Activated CD8-positive, alpha-beta memory T cell treated with anti-CD3 and anti-CD28 coated beads for 24 hours (primary cell): ENCODE measurements around the gene FAM78A.
A peak's percentile ranks its signal among the peaks of the same experiment; 100 is the strongest.
"Not testable (repeated sequence)": the region's sequence is repeated elsewhere in the genome, so short reads cannot be mapped to it uniquely, and the experiment has no call there.

Source experiments
- DNase-seq: peaks from one replicate; pipeline ENCODE4 v3.0.0-alpha.2; 2020

The FAM78A gene

DNA sequence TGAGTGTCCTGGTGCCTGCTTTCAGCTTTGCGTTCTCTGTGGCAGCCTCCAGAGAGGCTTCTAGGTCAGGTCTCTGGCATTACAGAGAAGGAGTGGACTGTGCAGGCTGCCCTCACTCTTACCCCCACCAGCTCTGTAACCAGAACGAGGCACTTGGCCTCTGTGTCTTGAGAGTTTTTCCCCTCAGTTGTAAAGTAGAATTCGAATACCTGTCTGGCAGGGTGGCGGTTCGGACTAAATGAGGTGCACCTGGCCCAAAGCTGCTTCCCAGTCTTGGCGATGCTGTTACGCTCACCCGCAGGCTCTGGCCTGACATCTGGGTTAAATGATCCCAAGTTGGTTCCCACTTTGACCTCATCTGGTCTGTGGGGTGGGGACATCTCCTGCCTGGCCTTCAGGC, 40.1 kb downstream of the FAM78A start:
- no peak for DNase-seq

DNA sequence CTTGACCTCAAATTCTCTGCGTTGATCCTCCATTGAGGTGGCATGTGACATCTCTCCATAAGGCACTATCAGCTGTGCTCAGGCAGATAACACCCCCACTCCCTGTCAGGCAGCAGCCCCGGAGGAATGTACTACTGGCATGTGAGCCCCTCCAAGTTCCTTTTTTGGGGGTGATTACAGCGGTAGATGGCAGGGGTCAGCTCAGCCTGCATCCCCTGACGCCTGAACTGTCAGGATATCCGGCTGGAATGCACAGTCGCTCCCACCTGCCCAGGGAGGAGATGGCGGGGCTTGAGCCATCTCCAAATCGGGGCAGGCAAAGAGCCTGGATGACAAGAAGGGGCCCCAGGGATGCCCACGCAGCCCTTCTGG, 40.8 kb downstream of the FAM78A start:
- no peak for DNase-seq

DNA sequence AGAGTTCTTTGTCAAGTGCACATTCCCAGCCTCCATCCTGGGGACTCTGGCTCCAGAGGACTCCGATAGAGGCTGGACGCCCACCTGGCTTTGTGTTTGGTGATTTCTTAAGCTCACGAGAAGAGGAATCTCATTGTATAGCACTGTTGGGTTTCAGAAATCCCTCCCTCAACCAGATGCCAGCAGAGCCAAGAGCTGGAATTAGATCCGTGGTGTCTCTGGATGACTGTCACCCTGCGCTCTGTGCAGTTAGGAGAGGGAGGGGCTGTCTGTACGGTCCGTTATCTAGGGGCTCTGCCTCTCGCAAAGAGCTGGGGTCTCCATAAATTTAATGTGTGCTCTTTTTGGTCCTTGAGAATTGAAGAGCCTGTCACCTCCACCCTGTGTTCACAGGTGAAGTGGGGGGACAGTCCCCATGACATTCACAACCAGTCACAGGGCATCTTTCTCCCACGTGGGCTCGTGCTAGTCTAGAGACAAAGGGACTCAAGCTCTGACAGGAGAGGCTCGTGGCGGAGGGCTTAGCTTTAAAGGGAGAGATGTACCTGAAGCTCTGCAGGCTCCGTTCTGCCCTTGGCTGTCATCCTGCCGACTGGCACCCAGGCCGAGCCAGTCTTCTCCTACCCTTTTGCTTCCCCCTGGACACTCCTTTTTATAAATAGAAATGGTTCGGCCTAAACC, 41.4 kb downstream of the FAM78A start:
- DNase-seq, result no peak

DNA sequence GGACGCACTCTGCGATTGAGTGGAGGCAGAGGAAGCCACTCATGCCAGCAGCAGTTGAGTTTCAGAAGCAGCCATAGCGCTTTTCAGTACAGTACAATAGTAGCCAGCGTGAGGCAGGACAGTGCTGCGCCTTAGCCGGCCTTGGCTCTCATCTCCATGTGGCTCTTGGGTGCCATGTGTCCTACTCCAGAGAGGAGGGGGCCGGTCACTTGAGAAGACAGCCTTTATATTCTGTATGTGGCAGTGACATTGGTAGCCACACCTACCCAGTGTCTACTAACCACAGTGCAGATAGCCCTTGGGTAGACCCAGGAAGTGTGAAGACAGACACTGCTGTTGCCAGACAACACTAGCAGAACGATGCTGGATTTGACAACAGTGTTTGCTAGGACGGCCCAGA, 42.3 kb downstream of the FAM78A start:
- no peak for DNase-seq

DNA sequence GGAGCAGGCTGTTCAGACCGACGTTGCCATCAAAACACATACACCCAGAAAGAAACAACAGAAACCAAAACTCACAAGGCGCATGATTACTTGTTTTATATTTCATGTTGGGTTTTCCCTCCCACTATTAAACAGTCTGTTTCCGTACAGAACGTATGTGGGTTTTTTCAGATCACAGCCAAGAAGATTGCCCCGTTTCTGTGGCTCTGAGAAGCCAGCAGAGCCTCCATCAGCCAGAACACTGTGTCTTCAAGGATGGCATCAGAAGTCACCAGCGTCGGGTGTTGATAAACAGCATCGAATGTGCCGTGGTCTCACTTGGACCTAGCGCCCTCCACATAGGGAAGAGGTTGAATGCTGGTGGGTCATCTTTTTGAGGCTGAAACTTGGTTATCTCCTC, 42.8 kb downstream of the FAM78A start:
- no peak for DNase-seq

DNA sequence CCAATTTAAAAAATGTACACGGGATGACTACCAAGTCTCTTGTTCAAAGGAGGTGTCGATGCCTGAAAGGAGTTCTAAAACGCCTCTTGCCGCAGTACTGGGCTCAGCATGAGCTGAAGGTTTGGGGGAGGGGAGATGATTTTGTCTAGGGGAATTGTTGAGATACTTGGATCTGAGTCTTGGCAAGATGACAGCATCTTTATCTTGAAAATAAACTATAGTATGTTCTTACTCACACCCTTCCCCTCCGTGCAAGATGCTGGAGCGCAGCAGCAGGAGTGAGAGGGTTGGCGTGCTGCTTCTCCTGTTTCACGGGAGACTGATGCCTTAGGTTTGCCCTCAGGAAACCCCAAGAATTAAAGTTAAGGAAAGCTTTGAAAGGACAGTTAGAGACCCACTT, 47.3 kb downstream of the FAM78A start:
- DNase-seq, result no peak

DNA sequence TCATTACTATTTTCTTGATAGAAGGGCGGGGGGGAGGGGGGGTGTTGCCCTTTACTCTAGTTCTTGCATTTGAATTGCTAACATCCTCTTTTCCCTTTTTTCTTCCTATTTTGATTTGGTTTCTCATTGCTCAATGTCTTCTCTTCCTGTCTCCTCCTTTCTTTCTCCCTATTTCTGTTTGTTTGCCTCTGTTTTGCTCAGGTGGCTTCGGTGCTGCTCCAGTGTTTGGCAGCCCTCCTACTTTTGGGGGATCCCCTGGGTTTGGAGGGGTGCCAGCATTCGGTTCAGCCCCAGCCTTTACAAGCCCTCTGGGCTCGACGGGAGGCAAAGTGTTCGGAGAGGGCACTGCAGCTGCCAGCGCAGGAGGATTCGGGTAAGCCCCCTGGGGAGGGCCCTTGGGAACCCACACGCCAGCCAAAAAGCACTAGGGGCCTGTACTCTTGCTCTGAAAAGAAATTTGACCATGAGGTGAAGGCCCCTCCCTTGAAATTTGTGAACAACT, 48.3 kb downstream of the FAM78A start:
- DNase-seq, result no peak

DNA sequence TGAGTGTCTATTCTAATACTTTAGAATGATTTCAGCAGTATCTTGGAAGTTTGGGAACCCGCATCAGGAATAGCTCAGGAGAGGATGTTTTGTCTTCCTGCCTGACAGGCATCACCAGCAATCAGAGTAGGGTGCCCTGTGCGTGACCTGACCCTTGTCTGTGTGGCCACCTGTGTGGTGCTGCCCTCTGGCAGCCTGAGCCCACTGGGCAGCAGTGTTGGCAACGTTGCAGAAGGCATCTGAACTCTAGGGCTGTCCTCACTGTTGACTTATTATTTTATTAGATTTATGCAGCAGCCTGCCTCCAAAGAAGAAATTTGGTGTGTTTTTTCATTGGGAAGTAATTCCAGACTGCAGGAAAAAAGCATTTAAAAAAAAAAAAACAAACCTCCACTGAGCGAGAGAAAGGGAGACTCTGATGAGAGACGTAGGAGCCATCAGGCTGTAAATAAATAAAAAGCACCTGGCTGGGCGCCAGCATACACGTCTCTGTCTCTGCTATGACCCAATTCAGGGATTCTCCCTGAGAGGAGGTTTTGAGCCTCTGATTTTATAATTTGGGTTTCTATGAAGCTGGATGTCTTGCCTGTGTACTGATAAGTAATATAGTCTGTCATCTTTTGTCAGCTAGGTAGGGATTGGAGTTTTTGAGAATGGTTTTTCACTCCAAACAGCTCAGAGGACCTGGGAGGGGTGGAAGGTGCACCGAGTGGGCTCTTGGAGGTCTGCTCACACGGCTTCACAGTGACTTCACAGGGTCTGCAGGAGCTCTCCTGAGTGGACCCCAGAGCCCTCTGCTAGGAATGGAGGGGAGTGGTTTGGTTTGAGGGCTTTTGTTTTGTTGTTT, 49.0 kb downstream of the FAM78A start:
- no peak for DNase-seq

DNA sequence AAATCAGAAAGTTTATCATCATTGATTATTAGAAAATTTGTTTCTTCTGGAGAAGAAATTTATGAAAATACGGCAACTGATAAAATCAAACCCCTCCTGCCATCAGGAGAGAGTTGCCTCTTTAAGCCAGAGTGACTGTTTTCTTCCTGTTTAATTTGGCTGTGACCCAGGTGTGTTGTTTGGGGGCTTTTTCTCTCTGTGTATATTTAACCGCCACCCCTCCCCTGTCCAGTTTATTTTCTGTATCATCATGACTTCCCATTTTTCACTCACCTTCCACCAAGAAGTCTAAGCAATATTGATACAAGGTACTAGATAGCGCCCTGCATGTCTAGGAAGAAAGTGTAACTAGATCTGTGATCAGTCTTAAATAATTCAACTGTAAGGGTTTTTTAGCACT, 50.1 kb downstream of the FAM78A start:
- DNase-seq, result no peak

DNA sequence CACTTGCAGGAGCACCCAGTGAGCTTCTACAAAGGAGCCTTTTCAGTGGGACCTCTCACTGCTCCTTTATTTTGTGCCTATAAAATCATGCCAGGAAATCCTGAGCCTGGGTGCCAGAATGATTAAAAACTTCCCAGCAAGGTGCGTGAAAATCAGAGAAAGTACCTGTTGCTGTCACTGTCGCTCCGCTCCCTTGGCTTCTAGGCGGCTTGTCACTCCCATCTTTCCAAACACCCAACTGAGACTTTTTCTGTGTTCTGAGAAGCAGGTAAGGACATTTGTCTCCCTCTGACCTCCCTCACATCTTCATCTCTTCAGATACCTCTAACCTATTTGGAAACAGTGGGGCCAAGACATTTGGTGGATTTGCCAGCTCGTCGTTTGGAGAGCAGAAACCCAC, 53.9 kb downstream of the FAM78A start:
- DNase-seq, result no peak

DNA sequence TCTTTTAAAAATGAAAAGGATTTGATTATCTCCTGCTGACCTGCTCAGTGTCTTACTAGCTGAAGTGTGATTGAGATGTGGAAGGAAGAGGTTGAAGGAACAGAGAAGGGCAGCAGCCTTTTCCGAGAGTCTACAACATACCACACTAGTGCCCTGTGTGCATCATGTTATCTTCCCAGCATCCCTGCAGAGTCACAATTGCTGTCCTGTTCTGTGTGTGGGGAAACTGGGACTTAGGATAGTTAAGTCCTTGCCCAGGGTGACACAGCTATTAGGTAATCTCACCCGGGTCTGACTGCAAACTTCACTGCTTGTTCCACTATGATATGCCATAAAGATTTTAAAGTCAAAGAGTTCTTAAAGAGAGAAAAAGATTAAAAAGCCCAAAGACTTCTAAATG, 55.8 kb downstream of the FAM78A start:
- DNase-seq, result no peak

DNA sequence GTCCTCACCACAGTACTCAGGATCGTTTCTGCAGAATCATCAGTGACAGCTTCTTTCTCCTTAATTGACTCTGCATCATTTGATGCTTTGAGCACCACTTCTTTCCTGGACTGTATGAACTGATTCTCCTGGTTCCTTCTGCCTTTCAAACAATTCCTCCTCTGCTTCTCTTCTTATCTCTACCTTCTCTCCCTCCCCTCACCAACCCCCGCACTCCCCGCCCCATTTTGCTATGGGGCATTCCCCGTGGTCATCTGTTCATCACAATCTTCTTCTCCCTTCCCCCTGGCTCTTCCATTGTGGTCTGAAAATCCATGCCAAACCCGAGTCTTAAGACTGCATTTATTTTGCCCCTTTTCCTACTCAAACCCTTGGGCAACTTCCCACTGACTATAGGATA, 57.9 kb downstream of the FAM78A start:
- no peak for DNase-seq

DNA sequence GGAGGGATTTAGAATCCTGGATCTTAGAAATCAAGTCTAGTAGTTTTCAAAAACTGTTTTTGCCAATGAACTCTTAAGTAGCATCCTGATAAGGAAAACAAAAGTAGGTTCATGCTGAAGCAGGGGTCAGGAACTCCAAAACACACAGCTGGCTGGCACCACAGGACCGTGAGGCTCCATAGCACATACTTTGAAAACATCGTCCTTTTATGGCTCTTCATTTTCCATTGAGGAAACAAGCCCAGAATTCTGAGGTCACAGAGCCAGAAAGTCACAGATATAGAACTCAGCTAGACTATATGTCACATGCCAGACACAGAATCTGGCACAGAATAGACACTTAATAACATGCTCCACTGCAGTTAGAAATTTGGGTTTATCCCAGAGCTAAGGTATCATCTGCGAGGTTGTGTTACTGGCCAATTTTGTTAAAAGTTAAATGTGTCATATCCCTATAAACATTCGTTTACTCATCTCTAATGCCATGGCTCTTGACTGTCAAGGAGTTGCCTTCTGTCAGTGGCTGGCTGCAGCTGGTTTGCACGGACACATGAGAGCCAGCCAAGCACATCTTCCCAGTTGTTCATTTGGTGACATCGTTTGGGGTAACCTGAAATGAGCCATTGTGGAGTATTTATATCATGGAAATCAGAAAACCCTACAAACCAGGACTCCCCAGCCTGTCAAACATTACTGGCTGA, 58.8 kb downstream of the FAM78A start:
- no peak for DNase-seq

DNA sequence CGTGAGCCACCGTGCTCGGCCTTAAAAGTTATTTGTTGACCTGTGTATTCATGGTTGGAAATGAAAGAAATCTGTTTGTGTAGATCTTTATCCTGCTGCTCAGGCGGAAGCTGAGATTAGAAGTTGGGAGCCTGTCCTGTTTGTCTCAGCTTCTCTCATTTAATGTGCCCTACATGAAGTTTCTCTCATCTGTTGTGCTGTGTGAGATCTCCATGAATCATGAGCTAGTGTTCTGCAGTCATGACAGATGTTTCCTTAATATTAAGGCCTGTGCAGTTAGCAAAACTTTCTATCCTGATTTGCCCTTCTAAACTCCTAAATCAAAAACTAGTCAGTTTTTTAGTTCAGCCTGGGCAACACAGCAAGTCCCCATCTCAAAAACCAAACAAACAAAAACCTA, 59.5 kb downstream of the FAM78A start:
- no peak for DNase-seq

DNA sequence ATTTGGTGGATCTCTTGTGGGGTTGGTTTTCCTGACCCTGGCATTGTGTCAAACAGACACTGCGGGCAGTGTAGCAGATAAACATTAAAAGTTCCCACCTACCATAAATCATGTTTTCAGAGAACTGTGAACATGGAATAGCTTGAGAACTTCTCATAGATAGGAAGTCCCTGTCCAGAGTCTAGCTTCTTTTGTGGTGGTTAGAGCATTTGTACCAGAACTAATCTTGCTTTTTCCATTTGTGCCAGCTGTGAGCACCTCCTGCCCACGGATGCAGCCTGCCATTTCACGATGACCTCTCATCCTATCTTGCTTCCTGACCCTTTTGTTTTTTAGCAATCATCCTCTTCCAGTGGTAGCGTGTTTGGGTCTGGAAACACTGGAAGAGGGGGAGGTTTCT, 61.4 kb downstream of the FAM78A start:
- no peak for DNase-seq

DNA sequence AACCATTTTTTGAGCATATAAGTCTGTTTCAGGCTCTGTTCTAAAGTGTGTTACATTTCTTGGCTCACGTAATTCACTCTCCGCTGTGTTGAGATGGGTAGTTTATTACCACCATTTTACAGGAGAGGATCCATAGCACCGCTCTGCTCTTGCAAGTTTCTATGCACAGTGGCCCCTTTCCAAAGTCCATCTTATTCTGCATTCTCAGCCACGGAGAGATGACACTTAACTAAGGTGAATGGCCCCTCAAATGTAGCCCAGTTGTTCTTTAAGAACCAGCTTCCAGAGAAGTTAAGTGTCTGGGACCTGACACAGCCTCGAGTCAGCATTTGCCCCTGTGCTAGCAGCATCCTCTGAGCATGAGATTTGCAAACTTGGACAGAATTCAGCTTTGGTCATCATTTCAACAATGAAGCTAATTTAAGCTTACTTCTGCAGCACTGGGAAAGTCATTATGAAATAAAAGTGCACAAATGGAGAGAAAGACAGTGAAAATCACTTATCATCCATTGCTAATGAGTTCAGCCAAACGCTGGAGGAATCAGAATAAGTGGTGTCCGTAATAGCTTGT, 61.9 kb downstream of the FAM78A start:
- peak; percentile 45 for DNase-seq

DNA sequence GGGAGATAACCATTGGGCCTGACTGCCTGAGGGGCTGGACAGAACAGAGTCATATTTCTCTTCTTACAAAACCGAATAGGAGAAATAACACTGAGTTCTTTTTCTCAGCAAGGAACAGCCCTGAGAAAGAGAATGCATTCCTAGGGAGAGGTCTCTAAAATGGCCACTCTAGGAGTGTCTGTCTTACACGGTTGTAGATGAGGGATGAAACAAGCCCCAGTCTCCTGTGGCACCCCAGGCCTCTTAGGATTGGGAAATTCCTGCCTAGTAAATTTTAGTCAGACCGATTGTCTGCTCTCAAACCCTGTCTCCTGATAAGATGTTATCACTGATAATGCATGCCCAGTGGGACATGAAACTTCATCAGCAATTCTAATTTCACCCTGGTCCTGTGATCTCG, 64.4 kb downstream of the FAM78A start:
- not testable (repeated sequence) for DNase-seq
